B cell (primary cell): ENCODE measurements around the gene GRHL3. TPM values are rescaled to one million over a fixed set of nuclear protein-coding genes. Genes with fewer than 3 reads are reported as not detected.

Experiments
- ATAC-seq: fragments of 200-7000 bp; cut with Tn5 transposase; one replicate; pipeline ENCODE4 v1.10.0; 2021; ENCODE audit warnings: low read depth, mild to moderate bottlenecking, moderate number of reproducible peaks, moderate library complexity
- CTCF ChIA-PET: fragments of 350-600 bp; sonication (Branson Sonifier 250); formaldehyde crosslinking; loops from one replicate; lab custom pipeline; 2021; ENCODE audit warnings: antibody characterized with exemption, inconsistent platforms; lab: Charles Lee
- POLR2A ChIA-PET: fragments of 350-600 bp; sonication (Branson Sonifier 250); formaldehyde crosslinking; loops from one replicate; lab custom pipeline; 2021; ENCODE audit warnings: antibody characterized with exemption; lab: Charles Lee
- DNase-seq: peaks from one replicate; pipeline ENCODE4 v3.0.0; 2013
- H2AFZ ChIP-seq: 2 replicates; pipeline ENCODE4 v1.6.1; 2012; ENCODE audit warnings: mild to moderate bottlenecking, low read depth, low read length; ENCODE audit not compliant: insufficient read depth, poor library complexity, severe bottlenecking
- H3K27ac ChIP-seq, 2 donors: 1 replicate in 1 of 2; 2 replicates in 1 of 2; pipeline ENCODE4 v1.5.1; 2012 to 2013; ENCODE audit warnings: low read length in 2 of 2, mild to moderate bottlenecking in 2 of 2, moderate library complexity in 1 of 2
- H3K27me3 ChIP-seq, 4 experiments: fragments of 200-600 bp in 1 of 4; sonication (generic) in 1 of 4; replicated peaks in 1 of 4; 1 replicate in 2 of 4; 2 replicates in 2 of 4; pipeline versions ENCODE4 v1.6.1 to v1.7.0; 2013 to 2016; ENCODE audit warnings: low read length in 3 of 4, mild to moderate bottlenecking in 2 of 4, mixed read lengths in 1 of 4, moderate library complexity in 1 of 4; ENCODE audit not compliant: insufficient read depth in 4 of 4, control insufficient read depth in 3 of 4; ENCODE audit errors: control extremely low read depth in 1 of 4
- H3K36me3 ChIP-seq, 2 experiments: replicated peaks in 1 of 2; 1 replicate in 1 of 2; 2 replicates in 1 of 2; pipeline versions ENCODE4 v1.6.1 to v1.7.1; 2013; ENCODE audit warnings: low read length in 1 of 2; ENCODE audit not compliant: insufficient read depth in 2 of 2, control insufficient read depth in 1 of 2; ENCODE audit errors: control extremely low read depth in 1 of 2, extremely low read depth in 1 of 2
- H3K4me1 ChIP-seq, 2 donors: fragments of 200-600 bp in 1 of 2; sonication (generic) in 1 of 2; 1 replicate in 1 of 2; 2 replicates in 1 of 2; pipeline versions ENCODE4 v1.5.1 to v1.6.1; 2013 to 2017; ENCODE audit warnings: low read length in 2 of 2; ENCODE audit not compliant: control insufficient read depth in 2 of 2, insufficient read depth in 2 of 2
- H3K4me2 ChIP-seq: replicated peaks from 2 replicates; pipeline ENCODE3; 2012; ENCODE audit warnings: mild to moderate bottlenecking, low read depth, low read length; ENCODE audit not compliant: poor library complexity, severe bottlenecking
- H3K4me3 ChIP-seq, 5 experiments: fragments of 200-600 bp in 1 of 5; sonication (generic) in 1 of 5; 1 replicate in 3 of 5; 2 replicates in 2 of 5; pipeline versions ENCODE4 v1.5.1 to v1.7.0; 2011 to 2016; ENCODE audit warnings: low read length in 4 of 5, mild to moderate bottlenecking in 4 of 5, low read depth in 2 of 5, control low read depth in 1 of 5, moderate library complexity in 1 of 5; ENCODE audit not compliant: insufficient read depth in 1 of 5; ENCODE audit errors: control extremely low read depth in 1 of 5, extremely low read depth in 1 of 5
- H3K79me2 ChIP-seq: fragments of 200-600 bp; sonication (generic); one replicate; pipeline ENCODE4 v1.6.0; 2016; ENCODE audit warnings: low read length; ENCODE audit not compliant: control insufficient read depth, insufficient read depth
- H3K9ac ChIP-seq: fragments of 200-600 bp; sonication (generic); 2 replicates; pipeline ENCODE4 v1.6.1; 2017; ENCODE audit warnings: mild to moderate bottlenecking, low read length, moderate library complexity
- H3K9me3 ChIP-seq, 3 donors: one replicate each; pipeline versions ENCODE4 v1.6.1 to v1.7.1; 2013; ENCODE audit warnings: low read length in 2 of 3; ENCODE audit not compliant: control insufficient read depth in 2 of 3, insufficient read depth in 1 of 3; ENCODE audit errors: control extremely low read depth in 1 of 3
- H4K20me1 ChIP-seq: 2 replicates; pipeline ENCODE4 v1.6.0; 2012; ENCODE audit warnings: mild to moderate bottlenecking, low read length; ENCODE audit not compliant: insufficient read depth, control insufficient read depth, poor library complexity, severe bottlenecking
- H3K27ac Mint-ChIP-seq: one replicate; pipeline ENCODE4 v1.8.0; 2021; ENCODE audit warnings: mixed read lengths
- H3K27me3 Mint-ChIP-seq: one replicate; pipeline ENCODE4 v1.8.0; 2021; ENCODE audit warnings: mixed read lengths
- H3K4me1 Mint-ChIP-seq: one replicate; pipeline ENCODE4 v1.8.0; 2021; ENCODE audit warnings: mixed read lengths
- H3K4me3 Mint-ChIP-seq: one replicate; pipeline ENCODE4 v1.8.0; 2021; ENCODE audit warnings: mixed read lengths
- H3K9me3 Mint-ChIP-seq: one replicate; pipeline ENCODE4 v1.8.0; 2022; ENCODE audit warnings: mixed read lengths; ENCODE audit not compliant: insufficient read depth
- EZH2 ChIP-seq: IDR thresholded peaks from 2 replicates; pipeline ENCODE4 v1.6.1; 2012; ENCODE audit warnings: borderline replicate concordance, low read depth, mild to moderate bottlenecking, moderate library complexity, low read length; ENCODE audit not compliant: insufficient read depth, poor library complexity, severe bottlenecking
- WGBS: methylation state at CpG from one replicate; pipeline ENCODE4 v1.1.5; 2013; ENCODE audit warnings: missing lambda C conversion rate; ENCODE audit not compliant: insufficient coverage; 5-methylcytosine and 5-hydroxymethylcytosine counted together
- intact Hi-C: fragments of 100-400 bp; cut with micrococcal nuclease; formaldehyde crosslinking; loops from one replicate; pipeline ENCODE4 v1.10.0; 2022
- polyA plus RNA-seq: library from polyadenylated mRNA; depleted of rRNA; stranded (reverse); fragments of >200 nt; gene quantifications from 2 replicates; pipeline ENCODE4 v1.2.3, GENCODE V29; 2012
- total RNA-seq, 2 donors: library from RNA; stranded (reverse); fragments of 120-200 nt in 1 of 2; gene quantifications; 1 replicate in 1 of 2; 2 replicates in 1 of 2; pipeline versions ENCODE4 v1.2.3 to v1.2.4, GENCODE V29; 2013 to 2022
- TF ChIP-seq, protein P1 (sequence below): fragments of 200-600 bp; IDR thresholded peaks from one replicate; pipeline ENCODE4 v1.8.0; 2022; ENCODE audit warnings: antibody characterized with exemption, mild to moderate bottlenecking

Gene GRHL3
- total and polyA plus RNA-seq, 2 donors (not counting 1 experiment from before 2014, with no cell fraction given), result not detected

DNA sequence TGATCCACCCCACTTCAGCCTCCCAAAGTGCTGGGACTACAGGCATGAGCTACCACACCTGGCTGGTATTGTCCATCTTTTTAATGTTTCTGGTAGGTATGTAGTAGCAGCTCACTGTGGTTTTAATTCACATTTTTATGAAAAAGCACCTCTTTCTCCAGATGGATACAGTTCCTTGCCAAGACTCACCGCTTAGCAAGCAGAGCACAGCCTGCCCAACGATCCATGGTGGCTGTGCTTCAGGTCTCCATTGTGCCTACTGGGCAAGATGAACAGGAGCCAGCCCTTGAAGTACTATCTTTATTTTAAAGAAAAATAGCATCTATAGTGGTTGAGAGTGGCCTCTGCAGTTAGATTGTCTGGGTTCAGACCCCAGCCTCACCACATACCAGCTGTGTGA lies 37.6 kb upstream of the GRHL3 start:
- Histone ChIP-seq H3K4me3 (no peak overlapping the region), H4K20me1 (no peaks in the 10 kb centered on the region), H3K4me1 (peaks cover 0 to 3% of the 10 kb centered on the region in 2 donors), H3K27me3 (peaks cover 0 to 5% (median 0%) of the 10 kb centered on the region in 4 experiments), H3K36me3 (no peaks in the 10 kb centered on the region), H3K9ac (no peak overlapping the region), H3K79me2 (no peaks in the 10 kb centered on the region), H3K9me3 (no peaks in the 10 kb centered on the region), H3K4me2 (no peak overlapping the region), H3K27ac (no peak overlapping the region), H2AFZ (no peak overlapping the region)
- intact Hi-C loops, result no loop called here
- POLR2A ChIA-PET, result no interaction called here
- ATAC-seq (no peak), DNase-seq (no peak)
- 100% methylated on average over 2 of the region's 2 CpGs for WGBS
- CTCF ChIA-PET, result interaction anchor here (0.5 kb wide), 1 partner anchor 12 kb away, joined by 3 read pairs; no protein-coding TSS in a partner anchor
- H3K27ac Mint-ChIP-seq, result no peak overlapping the region
- peaks cover 10% of the 10 kb centered on the region for H3K27me3 Mint-ChIP-seq
- TF ChIP-seq EZH2, result no peak
- TF ChIP-seq, protein P1, sequence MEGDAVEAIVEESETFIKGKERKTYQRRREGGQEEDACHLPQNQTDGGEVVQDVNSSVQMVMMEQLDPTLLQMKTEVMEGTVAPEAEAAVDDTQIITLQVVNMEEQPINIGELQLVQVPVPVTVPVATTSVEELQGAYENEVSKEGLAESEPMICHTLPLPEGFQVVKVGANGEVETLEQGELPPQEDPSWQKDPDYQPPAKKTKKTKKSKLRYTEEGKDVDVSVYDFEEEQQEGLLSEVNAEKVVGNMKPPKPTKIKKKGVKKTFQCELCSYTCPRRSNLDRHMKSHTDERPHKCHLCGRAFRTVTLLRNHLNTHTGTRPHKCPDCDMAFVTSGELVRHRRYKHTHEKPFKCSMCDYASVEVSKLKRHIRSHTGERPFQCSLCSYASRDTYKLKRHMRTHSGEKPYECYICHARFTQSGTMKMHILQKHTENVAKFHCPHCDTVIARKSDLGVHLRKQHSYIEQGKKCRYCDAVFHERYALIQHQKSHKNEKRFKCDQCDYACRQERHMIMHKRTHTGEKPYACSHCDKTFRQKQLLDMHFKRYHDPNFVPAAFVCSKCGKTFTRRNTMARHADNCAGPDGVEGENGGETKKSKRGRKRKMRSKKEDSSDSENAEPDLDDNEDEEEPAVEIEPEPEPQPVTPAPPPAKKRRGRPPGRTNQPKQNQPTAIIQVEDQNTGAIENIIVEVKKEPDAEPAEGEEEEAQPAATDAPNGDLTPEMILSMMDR, result no peak
- H3K4me1 Mint-ChIP-seq, result peaks cover 3% of the 10 kb centered on the region
- H3K9me3 Mint-ChIP-seq, result no peaks in the 10 kb centered on the region
- no peak overlapping the region for H3K4me3 Mint-ChIP-seq

DNA sequence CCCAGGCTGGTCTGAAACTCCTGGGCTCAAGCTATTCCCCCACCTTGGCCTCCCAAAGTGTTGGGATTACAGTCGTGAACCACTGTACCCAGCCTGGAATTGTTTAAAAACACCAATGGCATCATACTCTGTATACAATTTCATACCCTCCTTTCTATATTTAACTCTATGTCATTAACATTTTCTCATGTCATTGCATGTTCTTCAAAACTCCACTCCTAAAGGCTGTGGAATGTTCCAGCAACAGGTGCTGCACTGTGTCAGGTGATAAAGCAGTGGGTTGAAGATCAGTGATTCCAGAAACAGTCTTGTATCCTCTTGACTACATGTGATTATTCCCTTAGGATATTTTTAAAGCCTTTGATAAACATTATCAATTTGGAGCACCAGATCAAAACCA lies 36.7 kb upstream of the GRHL3 start:
- H4K20me1 ChIP-seq, result no peaks in the 10 kb centered on the region
- no peaks in the 10 kb centered on the region for H3K9me3 ChIP-seq
- Mint-ChIP-seq H3K4me1 (peaks cover 3% of the 10 kb centered on the region), H3K27ac (no peak overlapping the region), H3K9me3 (no peaks in the 10 kb centered on the region), H3K27me3 (peaks cover 7% of the 10 kb centered on the region), H3K4me3 (no peak overlapping the region)
- H3K9ac ChIP-seq, result no peak overlapping the region
- 88% methylated on average over 1 of the region's 1 CpG for WGBS
- POLR2A ChIA-PET, result no interaction called here
- ATAC-seq (no peak), DNase-seq (no peak)
- no peak overlapping the region for H3K4me2 ChIP-seq
- CTCF ChIA-PET, result no interaction called here
- H3K79me2 ChIP-seq, result no peaks in the 10 kb centered on the region
- H3K4me1 ChIP-seq, result no peaks in the 10 kb centered on the region
- intact Hi-C loops, result no loop called here
- H3K27me3 ChIP-seq, result peaks cover 0 to under 1% (median 0%) of the 10 kb centered on the region in 4 experiments
- no peaks in the 10 kb centered on the region for H3K36me3 ChIP-seq
- TF ChIP-seq, protein P1, result no peak
- H3K27ac ChIP-seq, result no peak overlapping the region
- H2AFZ ChIP-seq, result no peak overlapping the region
- no peak overlapping the region for H3K4me3 ChIP-seq
